Esophagus squamous epithelium (tissue), 4 donors: ENCODE data around the gene AGMO.

Source experiments
- POLR2A ChIP-seq, 4 donors: fragments of 450-650 bp; IDR thresholded peaks; one replicate each; pipeline ENCODE4 v1.6.1; 2017; ENCODE audit warnings: antibody characterized with exemption in 4 of 4, mild to moderate bottlenecking in 4 of 4, moderate library complexity in 3 of 4
- TF ChIP-seq, protein P1 (sequence below), 6 experiments: fragments of 450-650 bp in 4 of 6; fragments of 200-600 bp in 2 of 6; sonication (generic) in 2 of 6; IDR thresholded peaks; one replicate each; pipeline ENCODE4 v1.5.1; 2016 to 2019; ENCODE audit warnings: antibody characterized with exemption in 6 of 6, mild to moderate bottlenecking in 4 of 6, moderate library complexity in 4 of 6

GRCh38 chr7:15561835-15562234 is at the start of gene AGMO:
- TF ChIP-seq, protein P1, sequence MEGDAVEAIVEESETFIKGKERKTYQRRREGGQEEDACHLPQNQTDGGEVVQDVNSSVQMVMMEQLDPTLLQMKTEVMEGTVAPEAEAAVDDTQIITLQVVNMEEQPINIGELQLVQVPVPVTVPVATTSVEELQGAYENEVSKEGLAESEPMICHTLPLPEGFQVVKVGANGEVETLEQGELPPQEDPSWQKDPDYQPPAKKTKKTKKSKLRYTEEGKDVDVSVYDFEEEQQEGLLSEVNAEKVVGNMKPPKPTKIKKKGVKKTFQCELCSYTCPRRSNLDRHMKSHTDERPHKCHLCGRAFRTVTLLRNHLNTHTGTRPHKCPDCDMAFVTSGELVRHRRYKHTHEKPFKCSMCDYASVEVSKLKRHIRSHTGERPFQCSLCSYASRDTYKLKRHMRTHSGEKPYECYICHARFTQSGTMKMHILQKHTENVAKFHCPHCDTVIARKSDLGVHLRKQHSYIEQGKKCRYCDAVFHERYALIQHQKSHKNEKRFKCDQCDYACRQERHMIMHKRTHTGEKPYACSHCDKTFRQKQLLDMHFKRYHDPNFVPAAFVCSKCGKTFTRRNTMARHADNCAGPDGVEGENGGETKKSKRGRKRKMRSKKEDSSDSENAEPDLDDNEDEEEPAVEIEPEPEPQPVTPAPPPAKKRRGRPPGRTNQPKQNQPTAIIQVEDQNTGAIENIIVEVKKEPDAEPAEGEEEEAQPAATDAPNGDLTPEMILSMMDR (IDR thresholded peaks at IDR 0.05) = no peak
- no peak for TF ChIP-seq POLR2A (IDR thresholded peaks at IDR 0.05)
